GM19324 (cell line): ENCODE results near the gene CNTNAP3.
"Not testable (repeated sequence)": the region's sequence is repeated elsewhere in the genome, so short reads cannot be mapped to it uniquely, and the experiment has no call there.

Experiments used
- ATAC-seq: cut with Tn5 transposase; IDR thresholded peaks from one replicate; pipeline ENCODE4 v1.9.1; 2021; ENCODE audit warnings: mild to moderate bottlenecking, moderate library complexity; ENCODE audit not compliant: unreplicated experiment, low FRiP score

The CNTNAP3 gene

DNA sequence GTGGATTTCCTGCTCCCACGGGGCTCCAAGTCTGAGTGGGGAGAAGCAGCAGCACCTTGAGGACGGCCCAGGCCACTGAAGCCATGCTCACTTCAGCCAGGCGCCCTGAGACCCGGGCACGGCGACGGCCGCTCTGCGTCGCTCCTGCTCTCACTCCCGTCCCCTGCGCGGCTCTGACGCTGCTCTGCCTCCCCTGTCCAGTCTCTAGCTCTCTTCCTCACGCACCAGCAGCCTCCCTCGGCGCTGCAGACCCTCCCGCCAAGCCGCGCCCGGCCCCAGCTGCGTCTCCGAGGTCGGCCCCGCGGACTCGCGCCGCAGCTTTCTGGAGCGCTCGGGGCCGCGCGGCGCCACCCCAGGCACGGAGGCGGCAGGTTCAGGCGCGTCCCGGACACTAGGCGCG lies at the start of gene CNTNAP3:
CNTNAP3 (minus strand) TSS at position 188 of the 400 bp plus-strand sequence; CDS start at position 85, 103 bp downstream.
- ATAC-seq, result not testable (repeated sequence)

DNA sequence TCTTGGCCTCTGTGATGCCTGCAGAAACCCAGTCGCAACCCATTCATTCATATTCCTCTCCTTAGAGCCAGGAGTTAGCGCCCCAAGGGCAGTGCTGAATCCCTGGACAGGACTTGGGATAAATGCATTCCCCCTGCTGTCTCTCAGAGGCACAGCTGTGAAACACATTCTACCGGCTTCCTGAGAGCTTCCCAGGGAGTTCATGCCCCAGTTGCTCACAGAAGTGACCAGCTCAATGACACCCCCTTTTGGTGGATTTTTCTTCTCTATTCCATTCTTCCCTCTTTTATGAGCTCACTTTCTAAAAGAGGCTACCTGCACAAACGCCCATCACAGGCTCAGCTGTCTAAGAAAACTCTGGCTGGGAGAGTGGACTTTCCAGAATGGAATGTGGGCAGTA lies 8.0 kb downstream of the CNTNAP3 start:
- ATAC-seq, result not testable (repeated sequence)

DNA sequence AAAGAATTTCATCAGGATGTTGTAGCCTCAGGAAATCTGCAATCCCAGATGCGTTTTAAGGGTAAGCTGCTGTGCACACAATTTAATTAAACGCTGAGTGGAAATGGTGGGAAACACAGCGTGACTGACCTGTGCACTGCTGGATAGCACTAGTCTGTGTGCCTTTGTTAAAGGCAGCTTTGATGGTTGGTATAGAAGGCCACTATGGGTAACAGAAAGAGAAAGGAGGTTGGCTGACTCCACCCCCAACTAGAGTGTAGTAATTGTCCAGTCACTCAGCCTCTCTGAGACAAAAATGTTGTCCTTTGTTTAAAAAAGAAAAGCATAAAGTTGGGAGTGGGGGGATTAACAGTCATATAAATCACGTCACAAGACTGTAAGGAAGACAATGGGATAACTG lies 45.5 kb downstream of the CNTNAP3 start:
- ATAC-seq, result not testable (repeated sequence)

DNA sequence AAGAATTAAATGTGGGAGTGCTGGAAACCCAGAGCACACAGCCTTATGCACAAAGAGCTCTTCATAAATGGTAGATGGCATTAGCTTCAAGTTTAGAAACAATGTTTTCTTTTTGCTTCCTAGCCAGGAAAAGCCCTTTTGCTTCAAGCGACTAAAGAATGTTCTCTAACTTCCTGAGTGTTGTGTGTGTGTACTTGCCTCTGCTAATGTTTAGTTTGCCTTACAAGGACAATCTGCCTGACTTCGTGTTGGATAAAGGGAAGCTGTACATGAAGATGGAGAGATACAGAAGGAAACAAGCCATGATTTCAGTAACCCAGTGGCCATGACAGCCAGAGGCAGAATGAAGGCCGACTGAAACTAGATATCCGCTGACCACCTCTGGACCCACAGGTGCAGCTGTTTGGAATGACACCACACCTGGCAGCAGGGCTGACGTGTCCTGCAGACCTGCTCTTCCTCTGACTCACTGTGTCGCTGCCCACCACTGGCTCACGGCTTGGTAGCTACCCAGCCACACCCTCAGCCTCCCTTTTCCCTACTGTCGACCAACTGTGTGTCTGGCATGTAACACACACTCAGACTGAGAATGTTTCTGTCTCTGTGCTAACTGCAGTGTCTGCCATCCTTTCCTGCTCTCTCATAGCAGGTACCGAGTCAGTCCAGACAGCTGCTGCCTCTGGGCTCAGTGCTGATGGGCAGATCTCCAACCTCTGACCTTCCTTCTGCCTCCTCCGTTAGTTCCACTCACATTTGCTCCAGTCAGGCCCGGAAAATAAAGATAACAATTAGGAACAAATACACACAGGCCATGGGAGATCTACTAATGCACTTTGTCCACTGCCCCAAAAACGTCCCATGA lies 55.6 kb downstream of the CNTNAP3 start:
- not testable (repeated sequence) for ATAC-seq

DNA sequence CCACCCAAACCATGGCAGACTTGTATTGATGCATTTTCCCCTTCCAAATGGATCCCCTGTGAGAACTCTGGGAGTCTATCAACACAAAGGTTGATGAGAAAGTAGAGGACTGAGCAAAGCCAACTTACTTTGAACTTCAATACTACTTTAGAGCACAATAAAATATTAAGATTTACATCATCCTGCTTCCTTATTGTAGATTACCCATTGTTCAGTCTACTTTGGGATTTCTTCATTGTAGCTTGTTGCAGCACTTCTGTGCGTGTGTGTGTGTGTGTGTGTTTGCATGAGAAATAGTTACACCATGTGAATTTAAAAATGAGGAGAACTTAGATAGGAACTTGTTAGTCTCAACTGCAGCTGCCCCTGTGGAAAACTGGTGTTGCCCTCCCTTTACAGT lies 72.0 kb downstream of the CNTNAP3 start:
- not testable (repeated sequence) for ATAC-seq

DNA sequence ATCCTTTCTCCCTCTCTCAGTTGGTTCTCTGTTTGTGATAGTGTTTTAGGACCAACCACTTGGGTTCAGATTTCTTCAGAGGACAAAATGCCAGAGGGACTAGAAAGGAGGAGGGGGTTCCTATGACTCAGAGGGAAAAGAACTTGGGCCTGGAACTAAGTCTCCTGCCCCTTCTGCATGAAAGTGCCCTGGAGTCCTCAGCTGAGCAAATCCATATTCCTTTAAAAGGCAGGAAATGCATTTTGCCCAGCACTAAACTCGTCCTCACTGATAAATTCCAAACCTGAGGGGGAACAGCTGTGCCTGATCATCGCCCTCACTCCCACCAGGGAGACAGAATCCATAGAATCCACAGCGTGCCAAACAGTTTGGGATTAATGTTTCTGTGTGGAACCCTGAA lies 78.2 kb downstream of the CNTNAP3 start:
- not testable (repeated sequence) for ATAC-seq

DNA sequence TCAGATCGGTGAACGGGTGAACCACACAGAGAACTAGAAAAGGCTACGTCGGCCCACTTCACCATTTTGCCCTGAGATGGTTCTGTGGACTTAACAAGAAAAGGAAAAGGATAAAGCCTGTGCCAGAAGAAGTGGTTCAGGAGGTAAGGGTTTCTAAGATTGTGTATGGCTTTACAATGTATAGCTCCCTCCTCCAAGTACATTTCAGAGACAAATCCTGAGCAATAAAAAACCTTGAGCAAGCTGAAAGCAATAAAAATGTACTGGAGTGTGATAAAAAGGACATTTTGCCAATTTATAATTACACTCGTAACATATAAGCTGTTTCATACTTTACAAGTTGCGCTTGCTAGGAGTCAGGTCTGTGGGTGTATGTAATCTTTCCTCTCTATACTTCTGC lies 81.3 kb downstream of the CNTNAP3 start:
- ATAC-seq, result not testable (repeated sequence)

DNA sequence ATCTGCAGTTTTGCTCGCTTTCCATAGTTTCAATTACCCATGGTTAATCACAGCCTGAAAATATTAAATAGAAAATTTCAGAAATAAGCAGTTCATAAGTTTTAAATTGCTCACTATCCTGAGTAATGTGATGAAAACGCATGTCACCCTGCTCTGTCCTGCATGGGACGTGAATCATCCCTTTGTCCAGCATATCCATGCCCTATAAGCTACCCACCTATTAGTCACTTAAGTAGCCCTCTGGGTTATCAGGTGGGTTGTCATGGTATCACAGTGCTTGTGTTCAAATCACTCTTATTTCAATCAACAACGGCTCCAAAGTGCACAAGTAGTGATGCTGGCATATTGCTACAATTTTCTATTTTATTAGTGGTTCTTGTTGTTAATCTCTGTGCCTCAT lies 82.1 kb downstream of the CNTNAP3 start:
- ATAC-seq, result not testable (repeated sequence)

DNA sequence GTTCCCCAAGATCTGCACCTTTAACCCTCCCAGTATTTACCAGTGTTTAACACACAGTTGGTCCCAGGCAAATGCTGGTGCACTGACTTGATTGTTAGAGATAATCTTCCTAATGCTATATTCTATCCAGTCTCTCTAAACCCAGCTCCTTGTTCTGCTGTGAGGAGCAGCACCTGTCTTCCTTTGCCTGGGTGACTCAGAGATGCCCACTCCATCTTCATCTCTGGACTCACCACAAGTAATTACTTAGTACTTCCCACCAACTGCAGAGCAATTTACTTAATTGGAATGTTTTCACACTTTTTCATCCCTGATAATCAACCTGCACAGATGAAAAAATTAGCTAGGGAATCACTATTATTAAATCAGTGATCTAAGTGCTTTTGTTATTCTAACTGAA lies 87.6 kb downstream of the CNTNAP3 start:
- ATAC-seq, result not testable (repeated sequence)

DNA sequence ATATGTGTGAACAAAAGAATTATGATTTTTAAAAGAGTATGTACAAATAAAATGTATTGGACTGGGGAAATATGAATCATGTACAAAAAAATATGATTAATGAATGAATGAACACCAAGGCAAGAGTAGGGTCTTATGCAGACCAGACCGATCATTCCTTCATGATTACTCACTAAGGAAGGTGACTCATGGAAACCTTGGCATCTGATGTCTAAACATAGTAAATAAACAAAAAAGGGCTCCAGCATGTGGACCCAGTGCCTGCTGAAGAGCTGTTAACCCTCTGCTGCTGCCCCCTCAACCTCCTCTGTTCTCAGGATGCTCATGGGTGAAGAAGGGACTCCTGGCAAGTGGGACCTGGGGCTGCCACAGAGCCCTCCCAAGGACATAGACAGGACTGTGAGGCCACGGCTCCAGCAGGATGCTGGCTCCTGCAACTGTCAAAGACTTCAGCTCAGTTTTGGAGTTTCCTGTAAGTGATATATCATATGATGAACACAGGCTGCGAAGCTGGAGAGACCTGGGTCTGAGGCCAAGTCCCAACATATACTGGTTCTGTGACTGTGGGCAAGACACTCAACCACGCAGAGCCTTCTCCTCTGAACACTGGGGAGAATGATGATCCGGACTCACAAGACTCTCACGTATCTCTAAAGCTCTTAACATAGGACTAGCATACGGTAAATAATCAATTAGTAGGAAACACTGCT lies 89.8 kb downstream of the CNTNAP3 start:
- not testable (repeated sequence) for ATAC-seq

DNA sequence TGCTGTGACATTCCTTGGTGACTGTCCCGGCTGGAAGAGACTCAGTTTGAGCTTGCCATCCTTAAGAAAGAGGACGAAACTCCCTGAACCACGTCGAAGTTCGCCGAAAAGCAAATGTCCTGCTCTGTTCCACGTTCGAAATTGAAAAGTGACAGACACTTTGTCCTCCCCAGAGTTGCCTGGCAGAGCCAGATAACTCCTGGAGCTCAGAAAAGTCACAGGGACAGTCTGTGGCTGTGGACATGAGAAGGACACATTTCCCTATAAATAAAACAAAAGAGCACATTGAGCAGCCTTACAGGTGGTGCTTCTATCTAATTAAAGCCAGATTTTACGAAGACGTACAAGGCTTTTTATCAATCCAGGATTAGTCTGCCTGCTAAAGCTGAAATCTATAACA lies 116.6 kb downstream of the CNTNAP3 start:
- ATAC-seq, result not testable (repeated sequence)

DNA sequence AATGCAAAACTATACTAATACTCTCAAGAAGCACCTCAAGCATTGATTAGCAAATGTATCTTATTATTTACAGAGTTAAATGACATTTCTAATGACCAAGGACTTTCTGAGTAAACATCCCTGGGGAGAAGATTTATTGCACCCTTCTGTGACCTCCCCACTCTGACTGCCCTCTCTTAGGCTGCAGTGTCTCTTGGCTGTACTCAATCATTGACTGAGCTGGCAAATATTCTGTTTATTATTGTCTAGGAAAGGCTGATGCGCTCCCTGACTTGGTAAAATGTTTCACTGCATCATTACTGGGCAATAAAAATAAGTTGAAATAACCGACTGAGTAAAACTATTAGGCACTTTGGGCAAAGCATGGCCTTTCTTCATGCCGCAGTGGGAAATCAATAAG lies 130.3 kb downstream of the CNTNAP3 start:
- not testable (repeated sequence) for ATAC-seq

DNA sequence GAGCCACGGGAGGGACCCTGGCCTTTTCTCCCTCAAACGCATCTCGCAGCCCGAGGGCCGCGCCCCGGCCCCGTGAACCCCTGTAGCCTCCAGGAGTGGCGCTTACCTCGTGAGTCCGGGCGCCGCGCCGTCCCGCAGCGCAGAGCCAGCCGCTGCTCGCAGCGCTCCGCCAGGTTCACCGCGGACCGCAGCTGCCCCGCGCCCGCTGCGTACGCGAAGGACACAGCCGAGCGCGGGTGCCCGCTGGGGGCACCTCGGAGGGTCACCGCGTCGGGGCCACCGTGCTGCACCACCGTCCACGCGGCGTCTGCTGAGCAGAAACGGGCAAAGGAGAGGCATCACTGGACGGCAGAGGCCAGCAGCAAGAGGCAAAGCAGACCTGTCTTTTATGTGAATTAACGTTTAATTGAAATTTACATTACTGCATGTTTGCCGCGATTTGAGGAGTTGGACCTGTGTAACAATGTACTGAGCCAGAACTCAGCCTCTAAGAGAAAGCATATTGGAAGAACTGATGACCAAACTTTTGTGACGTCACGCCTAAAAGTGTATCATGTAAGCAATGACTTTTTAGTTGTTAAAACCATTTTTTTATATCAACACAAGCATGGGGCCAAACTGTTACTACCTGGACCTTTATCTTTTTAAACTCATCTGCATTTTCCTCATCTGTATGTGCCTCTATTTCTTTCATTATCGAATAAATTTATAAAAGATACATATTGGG lies 155.0 kb downstream of the CNTNAP3 start:
- ATAC-seq, result not testable (repeated sequence)

DNA sequence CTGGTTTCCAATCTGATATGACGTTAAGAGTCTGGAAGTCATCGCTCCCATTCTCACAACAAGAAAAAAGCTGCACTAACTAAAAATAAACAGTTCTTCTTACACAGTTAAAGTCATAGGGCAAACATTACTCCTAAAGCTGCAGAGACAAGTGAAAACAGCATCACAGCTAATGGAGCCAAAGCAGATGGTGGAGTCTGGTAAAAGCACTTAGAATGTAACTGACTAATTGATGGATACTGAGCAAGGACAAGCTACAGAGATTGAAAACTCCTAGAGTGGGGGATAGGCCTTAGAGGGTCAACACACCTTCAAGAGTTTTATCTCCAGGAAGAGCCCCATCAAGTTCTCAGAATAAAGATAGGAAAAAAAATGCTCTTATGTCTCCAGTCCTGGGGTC lies 166.6 kb downstream of the CNTNAP3 start:
- not testable (repeated sequence) for ATAC-seq

DNA sequence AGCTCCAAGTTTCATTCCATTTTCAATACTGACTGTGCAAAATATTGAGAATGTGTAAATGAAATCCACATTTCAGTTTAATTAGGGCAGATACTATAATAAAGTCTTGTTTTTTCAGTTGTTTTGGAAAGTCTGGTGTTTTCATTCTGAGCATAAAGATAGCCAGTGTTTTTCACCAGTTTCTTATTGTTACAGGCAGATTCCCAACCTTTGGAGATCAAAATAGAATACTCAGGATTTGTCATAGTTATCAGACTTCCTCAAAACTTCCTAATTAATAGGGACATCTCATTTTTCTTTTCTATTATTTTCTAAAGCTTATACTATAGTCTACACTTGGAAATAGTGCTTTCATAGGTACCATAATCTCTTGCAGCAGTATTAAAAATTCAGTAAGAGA lies 176.2 kb downstream of the CNTNAP3 start:
- not testable (repeated sequence) for ATAC-seq

DNA sequence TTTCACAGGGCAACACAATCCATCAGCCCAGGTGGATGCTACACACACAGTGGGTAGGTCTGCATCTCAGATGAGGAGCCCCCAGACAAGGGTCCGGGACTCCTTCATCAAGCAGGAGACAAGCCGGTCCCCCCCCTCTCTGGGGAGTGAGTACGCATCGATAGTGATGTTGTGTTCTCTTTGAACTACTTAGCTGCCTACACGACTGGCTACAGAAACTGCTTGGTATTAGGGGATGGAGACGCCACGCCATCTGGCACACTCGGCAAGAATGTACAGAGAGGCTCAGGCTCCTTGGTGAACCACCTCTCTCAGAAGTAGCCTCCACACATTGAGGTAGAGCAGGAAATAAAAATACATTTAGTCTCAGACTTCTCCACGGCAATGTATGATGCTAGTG lies 179.8 kb downstream of the CNTNAP3 start:
- no peak for ATAC-seq

DNA sequence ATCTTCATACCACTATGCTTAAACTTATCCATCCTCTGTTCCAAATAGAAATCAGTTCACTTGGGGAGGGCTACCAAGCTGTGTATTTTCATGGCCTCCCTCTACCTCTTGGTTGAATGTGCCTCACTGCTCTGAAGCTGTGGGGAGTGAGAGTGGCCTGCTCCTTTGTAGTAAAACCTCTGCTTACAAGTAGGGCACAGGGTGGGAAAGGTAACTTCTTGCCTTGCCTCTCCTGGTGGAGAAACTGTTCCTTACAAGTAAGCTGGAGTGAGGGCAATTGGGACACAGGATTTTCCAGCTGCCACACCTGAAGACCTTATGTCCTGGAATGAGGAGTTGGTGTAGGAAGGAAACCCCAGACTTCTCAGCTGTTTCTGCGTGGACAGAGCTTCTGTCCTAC lies 190.8 kb downstream of the CNTNAP3 start:
- not testable (repeated sequence) for ATAC-seq

DNA sequence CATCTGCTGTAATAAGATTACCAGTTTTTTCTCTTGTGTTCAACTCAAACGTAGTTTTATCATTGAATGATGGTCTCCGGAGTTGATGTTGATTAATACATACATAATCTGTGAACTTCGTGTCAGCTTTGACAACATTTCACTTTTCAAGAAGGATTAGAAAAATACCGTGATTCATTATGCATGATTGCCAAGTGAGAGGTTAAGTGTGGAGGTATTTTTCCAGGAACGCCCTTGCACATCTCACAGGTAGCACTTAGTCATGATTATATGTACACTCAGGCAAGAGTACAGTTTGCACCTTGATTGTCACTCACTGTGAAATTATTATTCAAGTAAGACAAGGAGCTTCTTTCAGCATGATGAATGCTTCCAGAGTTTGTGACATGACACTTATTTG lies 202.7 kb downstream of the CNTNAP3 start:
- not testable (repeated sequence) for ATAC-seq

DNA sequence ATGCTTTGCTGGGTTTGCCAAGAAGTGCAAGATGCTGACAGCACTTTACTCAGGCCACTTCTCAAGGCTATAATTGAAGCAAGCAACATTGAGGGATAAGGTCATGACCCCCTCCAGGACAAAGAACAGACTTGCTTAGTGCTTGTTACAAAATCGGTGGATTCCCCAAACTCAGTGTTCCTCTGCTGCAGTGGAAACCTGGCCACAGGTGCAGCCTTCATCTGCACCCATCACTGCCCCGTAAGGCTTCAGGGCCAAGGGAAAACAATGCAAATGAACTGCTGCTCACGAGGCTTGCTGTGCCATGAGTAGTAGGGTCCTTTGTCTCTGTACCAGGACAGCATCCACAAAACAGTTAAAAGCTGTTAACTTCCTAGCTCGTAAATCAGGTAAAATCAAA lies 205.4 kb downstream of the CNTNAP3 start:
- ATAC-seq, result not testable (repeated sequence)

DNA sequence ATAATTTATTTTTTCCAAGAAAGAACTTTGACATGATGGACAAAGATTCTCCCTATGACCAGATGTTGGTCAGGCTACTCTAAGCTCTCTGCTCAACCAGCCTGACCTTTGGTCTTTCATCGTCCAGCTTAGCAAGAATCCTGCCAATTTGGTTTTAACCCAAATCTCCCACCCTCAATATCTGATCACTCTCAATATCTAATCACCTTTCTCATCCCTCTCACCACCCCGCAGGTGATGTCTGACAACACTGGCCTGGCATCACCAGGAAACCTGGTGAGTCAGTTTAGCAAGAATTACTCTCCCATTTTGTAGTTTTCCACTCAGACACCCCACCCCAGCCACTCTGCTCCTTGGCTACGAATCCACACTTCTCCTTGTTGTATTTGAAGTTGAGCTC lies 207.9 kb downstream of the CNTNAP3 start:
- ATAC-seq, result not testable (repeated sequence)
